D721Med (cell line): ENCODE results near the gene RETN.

Source experiments
- DNase-seq: peaks from one replicate; pipeline ENCODE4 v3.0.0; 2011; ENCODE audit warnings: low spot score; ENCODE audit not compliant: insufficient read length
- FAIRE-seq: peaks from 2 replicates; lab custom pipeline; 2011; peaks lifted over from hg19 to GRCh38; lab: Jason Lieb, UNC
- TF ChIP-seq, protein P1 (sequence below): IDR thresholded peaks from 2 replicates; pipeline ENCODE4 v1.5.1; 2012; ENCODE audit warnings: mild to moderate bottlenecking, control low read depth; ENCODE audit not compliant: insufficient read depth; ENCODE audit errors: missing control alignments

The RETN gene

GRCh38 chr19:7681340-7682174 is 12.7 kb downstream of the RETN start:
- FAIRE-seq (no peak), DNase-seq (peak; percentile 91)
- TF ChIP-seq, protein P1, sequence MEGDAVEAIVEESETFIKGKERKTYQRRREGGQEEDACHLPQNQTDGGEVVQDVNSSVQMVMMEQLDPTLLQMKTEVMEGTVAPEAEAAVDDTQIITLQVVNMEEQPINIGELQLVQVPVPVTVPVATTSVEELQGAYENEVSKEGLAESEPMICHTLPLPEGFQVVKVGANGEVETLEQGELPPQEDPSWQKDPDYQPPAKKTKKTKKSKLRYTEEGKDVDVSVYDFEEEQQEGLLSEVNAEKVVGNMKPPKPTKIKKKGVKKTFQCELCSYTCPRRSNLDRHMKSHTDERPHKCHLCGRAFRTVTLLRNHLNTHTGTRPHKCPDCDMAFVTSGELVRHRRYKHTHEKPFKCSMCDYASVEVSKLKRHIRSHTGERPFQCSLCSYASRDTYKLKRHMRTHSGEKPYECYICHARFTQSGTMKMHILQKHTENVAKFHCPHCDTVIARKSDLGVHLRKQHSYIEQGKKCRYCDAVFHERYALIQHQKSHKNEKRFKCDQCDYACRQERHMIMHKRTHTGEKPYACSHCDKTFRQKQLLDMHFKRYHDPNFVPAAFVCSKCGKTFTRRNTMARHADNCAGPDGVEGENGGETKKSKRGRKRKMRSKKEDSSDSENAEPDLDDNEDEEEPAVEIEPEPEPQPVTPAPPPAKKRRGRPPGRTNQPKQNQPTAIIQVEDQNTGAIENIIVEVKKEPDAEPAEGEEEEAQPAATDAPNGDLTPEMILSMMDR = peak; percentile 54

- TF ChIP-seq, protein P1 = no peak
- DNase-seq (no peak), FAIRE-seq (no peak)
These were observed 13.5 kb downstream of the RETN start for GRCh38 chr19:7682175-7682855.

DNA sequence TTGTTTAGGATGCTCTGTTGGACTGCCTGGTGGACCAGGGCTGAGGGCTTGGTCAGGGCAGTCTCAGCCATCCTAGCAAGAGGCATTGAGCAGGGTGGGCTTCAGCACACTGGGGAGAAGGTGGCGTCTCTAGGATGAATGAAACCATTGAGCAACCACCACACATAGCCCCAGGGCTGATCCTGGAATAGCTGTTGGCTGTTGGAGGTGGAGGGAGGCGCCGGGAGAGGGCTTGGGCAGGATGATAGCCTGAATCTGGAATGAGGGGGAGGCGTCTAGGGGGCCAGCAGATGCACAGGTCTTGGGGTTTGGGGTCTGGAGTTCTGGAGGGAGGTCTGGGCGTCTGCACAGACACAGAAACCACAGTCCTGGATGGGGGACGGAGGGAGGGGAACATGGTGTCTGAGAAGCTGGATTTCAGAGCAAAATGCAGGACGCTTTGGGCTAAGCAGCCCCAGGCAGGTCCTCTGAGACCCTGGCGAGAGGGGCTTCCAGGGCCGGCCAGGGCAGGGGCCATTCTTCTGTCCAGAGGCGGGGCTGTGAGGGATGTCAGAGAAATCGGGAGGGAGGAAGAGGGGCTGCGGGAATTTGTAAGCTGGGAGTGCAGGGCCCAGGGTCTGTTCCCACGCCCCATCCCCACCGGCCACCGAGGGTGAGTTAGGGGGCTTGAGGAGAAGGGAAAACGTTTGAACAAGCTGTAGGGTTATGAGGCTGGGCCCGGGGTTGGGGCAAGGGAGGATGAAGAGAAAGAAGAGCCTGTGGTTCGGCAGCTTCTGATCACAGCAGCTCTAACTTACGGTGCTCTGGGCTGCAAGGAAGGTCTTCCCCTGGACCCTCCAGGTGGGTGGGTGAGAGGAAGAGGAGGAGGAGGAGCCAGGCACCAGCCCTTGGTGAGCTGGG is 16.9 kb downstream of the RETN start:
- no peak for DNase-seq
- TF ChIP-seq, protein P1 = no peak
- no peak for FAIRE-seq

DNA sequence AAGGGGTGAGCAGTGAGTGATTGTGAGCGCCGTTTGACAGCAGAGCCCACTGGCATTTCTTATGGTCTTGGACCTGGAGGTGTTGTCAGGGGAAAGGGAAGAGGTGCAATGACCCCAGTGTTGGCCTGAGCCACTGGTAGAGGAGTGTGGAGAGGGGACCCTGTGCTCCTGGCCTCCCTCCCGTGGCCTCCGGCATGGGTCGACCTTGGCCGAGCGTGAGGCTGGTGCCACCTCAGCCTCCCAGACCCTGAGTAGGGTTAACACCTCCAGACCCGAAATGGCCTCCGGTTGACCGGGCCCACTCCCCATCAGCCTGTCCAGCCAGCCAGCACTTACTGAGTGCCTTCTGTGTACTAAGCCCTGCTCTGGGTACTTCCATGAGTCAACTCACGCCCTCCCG is 18.3 kb downstream of the RETN start:
- TF ChIP-seq, protein P1 = no peak
- DNase-seq = no peak
- FAIRE-seq = no peak

DNA sequence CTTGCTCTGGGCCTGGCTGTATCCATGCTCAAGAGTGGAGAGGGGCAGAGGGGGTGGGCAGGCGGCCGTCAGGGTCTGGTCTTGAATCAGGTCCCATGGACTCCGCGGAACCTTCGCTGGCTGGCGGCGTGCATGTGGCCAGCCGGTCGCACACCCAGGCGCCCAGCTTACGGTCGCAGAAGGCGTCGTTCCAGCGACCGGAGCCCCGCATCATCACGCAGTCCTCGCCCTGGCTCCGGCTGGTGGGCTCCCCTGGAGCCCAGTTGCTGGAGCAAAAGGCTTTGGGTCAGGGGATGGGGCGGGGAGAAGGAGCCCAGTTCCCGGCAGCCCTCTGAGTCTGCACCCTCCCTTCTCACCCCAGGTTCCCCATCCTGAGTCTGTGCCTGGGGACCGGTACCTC is 20.3 kb downstream of the RETN start:
- no peak for FAIRE-seq
- TF ChIP-seq, protein P1 = no peak

GRCh38 chr19:7690779-7691258 is 22.0 kb downstream of the RETN start:
- no peak for DNase-seq
- TF ChIP-seq, protein P1 = no peak
- FAIRE-seq = no peak

More for the DNA sequence above, 20.3 kb downstream of the RETN start:
- DNase-seq = no peak
